HCEC 1CT (cell line): ENCODE measurements around the gene ARVCF.

ENCODE experiments used
- DNase-seq: peaks from one replicate; pipeline ENCODE4 v3.0.0-alpha.2; 2017

Gene ARVCF

GRCh38 chr22:20015187-20015625, 1.4 kb downstream of the ARVCF start:
- DNase-seq = no peak

GRCh38 chr22:20014526-20015186, 2.0 kb downstream of the ARVCF start:
- no peak for DNase-seq

GRCh38 chr22:20013382-20013871, 3.2 kb downstream of the ARVCF start:
- no peak for DNase-seq

- no peak for DNase-seq
These were observed 3.8 kb downstream of the ARVCF start for GRCh38 chr22:20012741-20013331.

- DNase-seq = no peak
These were observed 4.5 kb downstream of the ARVCF start for GRCh38 chr22:20011993-20012740.

GRCh38 chr22:20011123-20011992, 5.3 kb downstream of the ARVCF start:
- no peak for DNase-seq

GRCh38 chr22:20010307-20011122, 6.1 kb downstream of the ARVCF start:
- no peak for DNase-seq

GRCh38 chr22:20009582-20010306, 6.9 kb downstream of the ARVCF start:
- DNase-seq = no peak

GRCh38 chr22:20009018-20009491, 7.6 kb downstream of the ARVCF start:
- no peak for DNase-seq

GRCh38 chr22:20008221-20008995, 8.2 kb downstream of the ARVCF start:
- no peak for DNase-seq

GRCh38 chr22:20004464-20004863, 12.2 kb downstream of the ARVCF start:
- DNase-seq = no peak

- no peak for DNase-seq
These were observed 13.3 kb downstream of the ARVCF start for GRCh38 chr22:20003304-20003703.

- DNase-seq = no peak
These were observed 14.0 kb downstream of the ARVCF start for GRCh38 chr22:20002636-20003035.

GRCh38 chr22:20002128-20002527, 14.5 kb downstream of the ARVCF start:
- DNase-seq = no peak

- DNase-seq = no peak
These were observed 15.5 kb downstream of the ARVCF start for GRCh38 chr22:20001082-20001638.

GRCh38 chr22:20000246-20001081, 16.2 kb downstream of the ARVCF start:
- DNase-seq = no peak

- DNase-seq = no peak
These were observed 17.4 kb downstream of the ARVCF start for GRCh38 chr22:19998991-19999820.
